PFSK-1 (cell line): ENCODE measurements around the gene TMEM40.

Experiments used
- FOXP2 ChIP-seq: optimal IDR thresholded peaks from 2 replicates; pipeline ENCODE3; 2011; ENCODE audit warnings: borderline replicate concordance, control low read depth, inconsistent platforms; ENCODE audit not compliant: insufficient read depth; ENCODE audit errors: extremely low read length, extremely low read depth
- POLR2AphosphoS5 ChIP-seq: IDR thresholded peaks from 2 replicates; pipeline ENCODE4 v1.6.1; 2012; ENCODE audit warnings: low read depth, mild to moderate bottlenecking, control low read depth, low read length, moderate library complexity
- SIN3A ChIP-seq: IDR thresholded peaks from 2 replicates; pipeline ENCODE4 v1.6.1; 2012; ENCODE audit warnings: mild to moderate bottlenecking, low read length, moderate library complexity, borderline replicate concordance; ENCODE audit not compliant: insufficient read depth
- TAF1 ChIP-seq: IDR thresholded peaks from 2 replicates; pipeline ENCODE4 v1.6.1; 2012; ENCODE audit warnings: low read length, control low read depth, borderline replicate concordance; ENCODE audit not compliant: insufficient read depth
- TF ChIP-seq, protein P1 (sequence below), 2 experiments: IDR thresholded peaks; 2 replicates each; pipeline versions ENCODE4 v1.6.1 to v1.8.0; 2011 to 2012; ENCODE audit warnings: low read depth in 2 of 2, low read length in 2 of 2, control low read depth in 1 of 2, inconsistent platforms in 1 of 2, mild to moderate bottlenecking in 1 of 2, moderate library complexity in 1 of 2; ENCODE audit not compliant: insufficient read depth in 1 of 2

GRCh38 chr3:12774619-12775018 lies 15.6 kb upstream of the TMEM40 start:
- TF ChIP-seq, protein P1, sequence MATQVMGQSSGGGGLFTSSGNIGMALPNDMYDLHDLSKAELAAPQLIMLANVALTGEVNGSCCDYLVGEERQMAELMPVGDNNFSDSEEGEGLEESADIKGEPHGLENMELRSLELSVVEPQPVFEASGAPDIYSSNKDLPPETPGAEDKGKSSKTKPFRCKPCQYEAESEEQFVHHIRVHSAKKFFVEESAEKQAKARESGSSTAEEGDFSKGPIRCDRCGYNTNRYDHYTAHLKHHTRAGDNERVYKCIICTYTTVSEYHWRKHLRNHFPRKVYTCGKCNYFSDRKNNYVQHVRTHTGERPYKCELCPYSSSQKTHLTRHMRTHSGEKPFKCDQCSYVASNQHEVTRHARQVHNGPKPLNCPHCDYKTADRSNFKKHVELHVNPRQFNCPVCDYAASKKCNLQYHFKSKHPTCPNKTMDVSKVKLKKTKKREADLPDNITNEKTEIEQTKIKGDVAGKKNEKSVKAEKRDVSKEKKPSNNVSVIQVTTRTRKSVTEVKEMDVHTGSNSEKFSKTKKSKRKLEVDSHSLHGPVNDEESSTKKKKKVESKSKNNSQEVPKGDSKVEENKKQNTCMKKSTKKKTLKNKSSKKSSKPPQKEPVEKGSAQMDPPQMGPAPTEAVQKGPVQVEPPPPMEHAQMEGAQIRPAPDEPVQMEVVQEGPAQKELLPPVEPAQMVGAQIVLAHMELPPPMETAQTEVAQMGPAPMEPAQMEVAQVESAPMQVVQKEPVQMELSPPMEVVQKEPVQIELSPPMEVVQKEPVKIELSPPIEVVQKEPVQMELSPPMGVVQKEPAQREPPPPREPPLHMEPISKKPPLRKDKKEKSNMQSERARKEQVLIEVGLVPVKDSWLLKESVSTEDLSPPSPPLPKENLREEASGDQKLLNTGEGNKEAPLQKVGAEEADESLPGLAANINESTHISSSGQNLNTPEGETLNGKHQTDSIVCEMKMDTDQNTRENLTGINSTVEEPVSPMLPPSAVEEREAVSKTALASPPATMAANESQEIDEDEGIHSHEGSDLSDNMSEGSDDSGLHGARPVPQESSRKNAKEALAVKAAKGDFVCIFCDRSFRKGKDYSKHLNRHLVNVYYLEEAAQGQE (IDR thresholded peaks at IDR 0.05; ENCODE audit: insufficient read depth in 1 of 2, low read depth in 2 of 2, low read length in 2 of 2): no peak
- TF ChIP-seq POLR2AphosphoS5 (no peak), SIN3A (no peak), TAF1 (no peak), FOXP2 (no peak)
